HG03575 (cell line): Measurements from ENCODE around the gene OR5I1.
"Not testable (repeated sequence)": the region's sequence is repeated elsewhere in the genome, so short reads cannot be mapped to it uniquely, and the experiment has no call there.

ENCODE experiments used
- ATAC-seq: cut with Tn5 transposase; IDR thresholded peaks from one replicate; pipeline ENCODE4 v1.9.1; 2021; ENCODE audit not compliant: unreplicated experiment, insufficient number of reproducible peaks, low FRiP score; ENCODE audit errors: extremely low read depth

Gene OR5I1

GRCh38 chr11:55936300-55936699 is at the start of gene OR5I1:
Gene OR5I1, minus strand, starts transcription at chr11:55936400. Its CDS starts 0 bp downstream, at chr11:55936400.
- ATAC-seq, result no peak

GRCh38 chr11:55970935-55971334 is 34.7 kb upstream of the OR5I1 start:
- no peak for ATAC-seq

GRCh38 chr11:55969845-55970244 is 33.6 kb upstream of the OR5I1 start, which contains the start of gene OR10AG1:
Gene OR10AG1, minus strand, starts transcription at chr11:55969945. Its CDS starts 38 bp downstream, at chr11:55969907.
- no peak for ATAC-seq

- no peak for ATAC-seq
Measured at GRCh38 chr11:55967914-55968313, 31.7 kb upstream of the OR5I1 start.

- ATAC-seq, result no peak
Measured at GRCh38 chr11:55966391-55966790, 30.2 kb upstream of the OR5I1 start.

- no peak for ATAC-seq
Measured at GRCh38 chr11:55956521-55956920, 20.3 kb upstream of the OR5I1 start.

GRCh38 chr11:55949330-55949729 is 13.1 kb upstream of the OR5I1 start:
- ATAC-seq, result no peak

- no peak for ATAC-seq
Measured at GRCh38 chr11:55942785-55943392, 6.7 kb upstream of the OR5I1 start.

GRCh38 chr11:55920537-55920936 is 15.7 kb downstream of the OR5I1 start:
- ATAC-seq, result no peak

GRCh38 chr11:55914482-55914881 is 21.7 kb downstream of the OR5I1 start, which contains the start of gene OR5W2:
Gene OR5W2, minus strand, starts transcription at chr11:55914582. Its CDS starts 0 bp downstream, at chr11:55914582.
- ATAC-seq, result no peak

GRCh38 chr11:55902308-55902707 is 33.9 kb downstream of the OR5I1 start:
- ATAC-seq, result no peak

GRCh38 chr11:55895216-55895615 is 41.0 kb downstream of the OR5I1 start:
- no peak for ATAC-seq

- not testable (repeated sequence) for ATAC-seq
Measured at GRCh38 chr11:55885481-55885880, 50.7 kb downstream of the OR5I1 start.
